ENCODE measurements around the gene FOXA1. TPM values are rescaled to one million over a fixed set of nuclear protein-coding genes. Genes with fewer than 3 reads are reported as not detected.

The FOXA1 gene
- total RNA-seq, 1 donor: not detected

DNA sequence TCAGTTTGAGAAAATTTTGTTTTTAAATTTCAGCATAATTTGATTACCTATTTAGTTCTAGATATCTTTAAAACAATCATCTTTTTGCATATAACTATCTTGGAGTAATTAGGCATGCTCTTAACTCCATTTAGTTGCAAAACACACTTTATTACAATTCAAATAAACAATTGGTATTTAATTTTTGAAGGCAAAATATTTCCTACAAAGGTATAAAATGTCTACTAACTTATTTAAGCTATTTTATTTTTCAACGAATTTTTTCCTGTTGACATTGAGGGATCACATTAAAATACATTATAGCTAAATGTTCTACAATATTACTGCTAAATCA is 8.3 kb downstream of the FOXA1 start:
- no peak for DNase-seq (ENCODE audit: low read depth)
- H3K4me3 ChIP-seq (ENCODE audit: low read depth, low read length): no peak overlapping the region
- TF ChIP-seq, protein P1, sequence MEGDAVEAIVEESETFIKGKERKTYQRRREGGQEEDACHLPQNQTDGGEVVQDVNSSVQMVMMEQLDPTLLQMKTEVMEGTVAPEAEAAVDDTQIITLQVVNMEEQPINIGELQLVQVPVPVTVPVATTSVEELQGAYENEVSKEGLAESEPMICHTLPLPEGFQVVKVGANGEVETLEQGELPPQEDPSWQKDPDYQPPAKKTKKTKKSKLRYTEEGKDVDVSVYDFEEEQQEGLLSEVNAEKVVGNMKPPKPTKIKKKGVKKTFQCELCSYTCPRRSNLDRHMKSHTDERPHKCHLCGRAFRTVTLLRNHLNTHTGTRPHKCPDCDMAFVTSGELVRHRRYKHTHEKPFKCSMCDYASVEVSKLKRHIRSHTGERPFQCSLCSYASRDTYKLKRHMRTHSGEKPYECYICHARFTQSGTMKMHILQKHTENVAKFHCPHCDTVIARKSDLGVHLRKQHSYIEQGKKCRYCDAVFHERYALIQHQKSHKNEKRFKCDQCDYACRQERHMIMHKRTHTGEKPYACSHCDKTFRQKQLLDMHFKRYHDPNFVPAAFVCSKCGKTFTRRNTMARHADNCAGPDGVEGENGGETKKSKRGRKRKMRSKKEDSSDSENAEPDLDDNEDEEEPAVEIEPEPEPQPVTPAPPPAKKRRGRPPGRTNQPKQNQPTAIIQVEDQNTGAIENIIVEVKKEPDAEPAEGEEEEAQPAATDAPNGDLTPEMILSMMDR (IDR thresholded peaks at IDR 0.05; ENCODE audit: insufficient read depth, low read length): no peak

DNA sequence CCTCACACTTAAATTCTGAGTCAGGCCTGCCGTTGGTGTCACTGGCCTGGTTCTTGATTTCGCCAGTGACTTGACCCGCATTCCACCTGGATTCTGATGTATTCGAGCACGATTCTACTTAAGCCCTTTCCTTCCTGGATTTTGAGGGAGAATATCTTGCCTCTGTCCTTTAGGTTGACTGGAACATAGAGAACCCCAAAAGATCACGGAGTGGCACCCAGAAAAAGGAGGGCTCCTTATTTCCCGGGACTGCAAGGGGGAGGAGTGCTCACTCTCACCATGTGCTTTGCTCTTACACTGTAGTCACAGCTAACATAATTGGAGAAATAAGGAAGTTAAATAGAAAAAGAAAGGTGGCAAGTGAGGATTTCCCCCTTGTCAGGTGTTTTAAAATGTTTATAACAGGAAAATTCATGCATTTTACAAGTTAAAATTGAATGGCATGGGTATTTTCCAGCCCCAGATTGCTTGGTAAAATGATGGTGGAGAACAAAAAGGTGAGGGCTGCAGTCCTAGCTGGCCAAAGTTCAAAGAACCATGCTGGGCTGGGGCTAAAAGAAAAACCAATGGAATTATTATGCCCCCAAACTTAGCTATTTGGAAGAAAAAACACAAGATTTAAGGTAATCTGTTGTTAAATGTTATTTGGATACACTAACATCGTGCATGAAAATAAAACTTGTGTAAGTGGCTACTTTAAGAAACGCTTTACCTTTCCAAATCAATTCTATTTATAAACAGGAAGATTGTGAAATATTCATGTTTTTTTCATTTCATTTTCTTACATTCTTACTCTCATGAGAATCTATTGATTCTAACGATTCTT is 8.9 kb downstream of the FOXA1 start:
- no peak overlapping the region for H3K4me3 ChIP-seq (ENCODE audit: low read depth, low read length)
- TF ChIP-seq, protein P1 (IDR thresholded peaks at IDR 0.05; ENCODE audit: insufficient read depth, low read length): no peak
- DNase-seq (ENCODE audit: low read depth): no peak

DNA sequence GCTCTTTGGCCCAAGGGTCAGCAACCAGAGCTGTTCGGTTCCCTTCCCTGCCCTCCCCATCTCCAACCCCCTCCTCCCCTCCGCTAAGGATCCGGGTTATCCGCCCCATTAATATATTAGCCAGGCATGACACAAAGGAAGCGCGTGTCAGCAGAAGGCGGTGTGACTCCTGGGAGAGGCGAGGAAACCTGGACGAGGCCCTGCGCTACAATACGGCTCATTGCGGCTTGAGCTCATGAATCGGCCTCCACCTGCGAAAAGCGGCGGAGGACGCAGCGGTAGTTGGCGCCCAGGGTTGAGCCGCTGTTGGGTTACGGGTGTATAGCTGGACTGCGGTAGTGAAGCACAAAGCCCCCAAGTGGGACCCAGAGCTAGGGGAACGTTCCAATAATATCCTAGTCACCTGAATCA is 9.9 kb downstream of the FOXA1 start:
- no peak for DNase-seq (ENCODE audit: low read depth)
- TF ChIP-seq, protein P1 (IDR thresholded peaks at IDR 0.05; ENCODE audit: insufficient read depth, low read length): no peak
- H3K4me3 ChIP-seq (ENCODE audit: low read depth, low read length): no peak overlapping the region

DNA sequence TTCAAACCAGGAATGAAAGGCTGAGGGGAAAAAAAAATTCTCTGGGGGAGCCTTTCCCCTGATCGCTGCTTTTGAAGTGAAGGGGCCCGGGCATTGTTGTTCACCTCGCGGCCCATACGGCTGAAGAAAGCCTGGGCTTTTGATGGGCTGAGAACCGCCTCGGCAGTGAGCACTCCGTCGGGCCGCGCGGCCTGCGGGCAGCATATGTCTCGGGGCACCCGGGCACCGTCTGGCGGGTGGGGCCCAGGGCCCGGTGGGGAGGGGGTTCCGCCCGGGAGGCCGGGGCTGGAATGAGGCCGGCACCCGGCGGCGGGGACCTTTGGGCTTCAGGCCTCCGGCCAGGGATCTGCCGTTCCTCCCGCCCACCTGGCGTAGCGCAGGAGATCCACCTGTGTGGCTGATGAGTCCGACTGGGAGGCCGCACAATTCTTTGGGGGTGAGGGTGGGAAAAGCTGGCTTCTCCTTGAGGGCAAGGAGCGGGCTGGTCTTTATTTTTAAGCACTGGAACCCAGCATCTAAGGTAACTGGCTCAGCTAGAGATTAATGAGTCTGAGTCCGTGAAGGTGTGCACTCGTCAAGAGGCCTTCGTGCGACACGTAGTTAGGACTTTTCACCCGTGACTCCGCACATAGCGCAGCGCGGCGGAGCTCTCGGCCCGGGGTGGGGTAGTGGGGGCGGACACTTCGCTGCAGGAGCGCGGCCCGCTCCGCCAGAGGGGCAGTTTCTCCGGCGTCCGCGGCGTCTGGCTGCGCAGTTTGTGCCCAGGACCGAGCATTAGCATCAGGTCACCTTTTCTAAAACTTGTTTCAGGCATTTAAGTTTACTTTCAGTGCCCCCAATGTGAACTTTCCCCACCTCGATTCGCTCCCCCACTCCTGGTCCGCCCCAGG is 10.6 kb downstream of the FOXA1 start:
- TF ChIP-seq, protein P1 (IDR thresholded peaks at IDR 0.05; ENCODE audit: insufficient read depth, low read length): no peak
- no peak overlapping the region for H3K4me3 ChIP-seq (ENCODE audit: low read depth, low read length)
- no peak for DNase-seq (ENCODE audit: low read depth)

DNA sequence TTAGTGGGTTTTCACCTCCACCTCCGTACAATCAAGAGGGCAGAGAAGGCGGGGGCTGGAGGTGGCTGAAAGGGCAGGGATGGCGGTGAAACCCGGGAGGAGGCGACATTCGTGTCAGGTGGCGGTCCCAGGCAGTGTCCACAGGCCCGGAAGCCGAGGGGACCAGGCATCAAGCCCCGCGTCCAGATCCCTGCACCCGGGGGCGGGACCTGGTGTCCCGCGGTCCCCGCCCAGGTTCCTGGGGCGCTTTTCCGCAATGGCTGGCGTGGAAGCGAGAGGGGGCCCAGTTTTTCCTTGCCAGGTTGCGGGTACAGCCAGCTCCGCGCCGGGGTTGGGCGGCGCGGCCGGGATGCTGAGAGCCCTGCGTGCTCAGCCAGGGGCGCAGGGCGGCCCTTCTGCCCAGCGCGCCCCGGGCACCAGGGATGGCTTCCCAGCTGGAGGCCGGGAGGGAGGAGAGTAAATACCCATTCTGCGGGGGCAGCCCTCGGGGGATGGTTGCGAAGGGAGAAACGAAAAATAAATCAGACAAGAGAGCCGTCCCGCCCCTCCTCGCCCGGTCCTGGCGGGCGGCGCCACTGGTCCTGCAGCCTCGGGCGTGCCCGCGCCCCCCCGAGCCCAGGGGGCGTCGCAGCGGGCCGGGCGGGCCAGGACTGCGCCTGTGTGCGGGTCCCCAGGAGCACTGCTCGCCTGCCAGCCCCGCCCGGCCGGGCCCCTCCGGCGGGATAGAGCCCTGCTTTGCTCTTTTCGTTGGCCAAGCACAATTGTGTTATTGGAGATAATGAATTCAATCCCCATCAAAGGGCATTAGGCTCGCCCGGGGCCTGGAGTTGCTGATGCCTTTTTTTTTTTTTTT is 11.5 kb downstream of the FOXA1 start:
- DNase-seq (ENCODE audit: low read depth): no peak
- H3K4me3 ChIP-seq (ENCODE audit: low read depth, low read length): no peak overlapping the region
- TF ChIP-seq, protein P1 (IDR thresholded peaks at IDR 0.05; ENCODE audit: insufficient read depth, low read length): no peak

DNA sequence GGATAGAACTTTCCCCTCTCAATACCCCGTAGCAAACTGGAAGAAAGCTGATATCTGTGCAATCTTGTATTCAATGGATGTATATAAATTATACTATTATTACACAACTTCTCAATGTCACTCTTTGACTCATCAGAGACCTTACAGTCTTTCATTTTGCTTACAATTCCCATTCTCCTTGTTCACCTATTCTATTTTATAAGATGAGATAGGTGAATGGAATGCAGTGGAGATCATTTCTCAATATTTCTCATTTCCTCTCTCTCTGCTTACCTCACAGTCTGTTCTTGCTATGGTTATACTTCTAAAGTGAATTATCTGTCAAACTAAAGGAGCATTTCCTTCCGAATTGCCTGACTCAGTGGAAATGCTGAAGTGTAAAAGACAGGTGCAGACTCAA is 14.9 kb downstream of the FOXA1 start:
- no peak overlapping the region for H3K4me3 ChIP-seq (ENCODE audit: low read depth, low read length)
- DNase-seq (ENCODE audit: low read depth): no peak
- TF ChIP-seq, protein P1 (IDR thresholded peaks at IDR 0.05; ENCODE audit: insufficient read depth, low read length): no peak
